Gastrocnemius medialis (tissue), 4 donors: ENCODE measurements around the gene LMNTD2. TPM values are rescaled to one million over a fixed set of nuclear protein-coding genes. Genes with fewer than 3 reads are reported as not detected.
"Not testable (repeated sequence)": the region's sequence is repeated elsewhere in the genome, so short reads cannot be mapped to it uniquely, and the experiment has no call there.

Source experiments
- ATAC-seq, 2 donors: fragments of 150-250 bp; one replicate each; pipeline ENCODE4 v1.9.1; 2016
- DNase-seq, 2 donors: peaks; one replicate each; pipeline ENCODE4 v3.0.0-alpha.2; 2019
- H3K27ac ChIP-seq, 4 donors: fragments of 200-600 bp; sonication (generic); 1 replicate in 1 of 4; 2 replicates in 3 of 4; pipeline ENCODE4 v1.5.1; 2016 to 2018; ENCODE audit warnings: mild to moderate bottlenecking in 2 of 4, moderate library complexity in 1 of 4
- H3K27me3 ChIP-seq, 3 donors: fragments of 200-600 bp; sonication (generic) in 2 of 3; 1 replicate in 1 of 3; 2 replicates in 2 of 3; pipeline versions ENCODE4 v1.5.1 to v1.6.0; 2016 to 2019; ENCODE audit warnings: mild to moderate bottlenecking in 1 of 3, moderate library complexity in 1 of 3
- H3K36me3 ChIP-seq, 2 donors: fragments of 200-600 bp; sonication (generic) in 1 of 2; one replicate each; pipeline ENCODE4 v1.5.1; 2017 to 2018
- H3K4me1 ChIP-seq, 2 donors: fragments of 200-600 bp; sonication (generic) in 1 of 2; one replicate each; pipeline ENCODE4 v1.5.1; 2016 to 2017; ENCODE audit warnings: mild to moderate bottlenecking in 2 of 2
- H3K4me3 ChIP-seq, 4 donors: fragments of 200-600 bp; sonication (generic) in 3 of 4; 1 replicate in 1 of 4; 2 replicates in 3 of 4; pipeline ENCODE4 v1.5.1; 2016 to 2019; ENCODE audit warnings: mild to moderate bottlenecking in 2 of 4
- H3K9me3 ChIP-seq, 3 donors: fragments of 200-600 bp; sonication (generic) in 2 of 3; 1 replicate in 1 of 3; 2 replicates in 2 of 3; pipeline ENCODE4 v1.5.1; 2016 to 2019
- POLR2A ChIP-seq, 2 donors: fragments of 450-650 bp; IDR thresholded peaks; one replicate each; pipeline ENCODE4 v1.6.1; 2017; ENCODE audit warnings: antibody characterized with exemption in 2 of 2, mild to moderate bottlenecking in 2 of 2, moderate library complexity in 2 of 2
- in situ Hi-C, 4 donors: fragments of 200-750 bp; cut with MboI; loops; one replicate each; pipeline versions ENCODE4 v1.15.0 to v1.8.0; 2017; ENCODE audit warnings: low sequenced_read_pairs in 4 of 4
- intact Hi-C: fragments of 100-400 bp; cut with DNase I; formaldehyde crosslinking; loops from one replicate; pipeline ENCODE4 v1.15.1; 2023; ENCODE audit warnings: low total_unique reads
- total RNA-seq, 4 donors: library from RNA; depleted of rRNA; stranded (reverse); fragments of >200 nt; gene quantifications; one replicate each; pipeline versions ENCODE4 v1.1.0 to v1.2.3, GENCODE V29; 2016
- TF ChIP-seq, protein P1 (sequence below), 5 experiments: fragments of 450-650 bp in 3 of 5; fragments of 200-600 bp in 2 of 5; sonication (generic) in 2 of 5; IDR thresholded peaks in 4 of 5; conservative IDR thresholded peaks in 1 of 5; 1 replicate in 4 of 5; 2 replicates in 1 of 5; pipeline ENCODE4 v1.5.1; 2016 to 2019; ENCODE audit warnings: antibody characterized with exemption in 5 of 5, mild to moderate bottlenecking in 3 of 5, moderate library complexity in 3 of 5

Gene LMNTD2
- total RNA-seq, 4 donors from 2014 or later: 0.13 to 1.5 TPM; not detected in 2

DNA sequence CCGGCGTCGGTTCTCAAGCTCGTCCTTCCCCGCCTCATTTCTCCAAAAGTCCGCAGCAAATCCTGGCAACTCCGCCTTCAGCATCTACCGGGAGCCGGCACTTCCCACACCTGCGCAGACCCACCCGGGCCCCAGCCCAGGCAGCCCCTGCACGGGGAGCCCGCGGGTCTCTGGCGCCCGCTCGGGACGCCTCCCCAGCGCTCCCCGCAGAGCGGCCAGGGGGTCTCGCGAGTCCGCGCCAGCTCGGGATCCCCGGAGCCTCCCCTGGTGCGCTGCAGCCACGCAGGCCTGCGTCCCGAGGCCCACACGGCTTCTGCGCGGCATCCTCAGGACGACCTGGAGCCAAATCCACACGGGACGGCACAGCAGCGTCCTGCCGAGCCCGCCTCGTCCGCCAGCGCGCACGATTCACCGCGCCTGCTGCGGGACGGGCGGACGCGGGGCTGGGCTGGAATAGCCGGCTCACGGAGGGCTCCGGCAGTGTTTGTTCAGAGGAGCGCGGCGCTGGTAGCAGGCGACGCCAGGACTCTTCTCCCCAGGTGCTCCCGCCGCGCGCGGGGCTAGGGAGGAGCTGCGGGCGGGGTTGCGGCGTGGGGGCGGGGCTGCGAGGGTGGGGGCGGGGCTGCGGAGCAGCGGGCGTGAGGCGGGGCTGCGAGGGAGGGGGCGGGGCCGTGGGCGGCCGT, 14.9 kb upstream of the LMNTD2 start:
- no peaks in the 10 kb centered on the region for H3K27me3 ChIP-seq
- DNase-seq (no peak), ATAC-seq (peak; percentile 39 to 49)
- TF ChIP-seq, protein P1, sequence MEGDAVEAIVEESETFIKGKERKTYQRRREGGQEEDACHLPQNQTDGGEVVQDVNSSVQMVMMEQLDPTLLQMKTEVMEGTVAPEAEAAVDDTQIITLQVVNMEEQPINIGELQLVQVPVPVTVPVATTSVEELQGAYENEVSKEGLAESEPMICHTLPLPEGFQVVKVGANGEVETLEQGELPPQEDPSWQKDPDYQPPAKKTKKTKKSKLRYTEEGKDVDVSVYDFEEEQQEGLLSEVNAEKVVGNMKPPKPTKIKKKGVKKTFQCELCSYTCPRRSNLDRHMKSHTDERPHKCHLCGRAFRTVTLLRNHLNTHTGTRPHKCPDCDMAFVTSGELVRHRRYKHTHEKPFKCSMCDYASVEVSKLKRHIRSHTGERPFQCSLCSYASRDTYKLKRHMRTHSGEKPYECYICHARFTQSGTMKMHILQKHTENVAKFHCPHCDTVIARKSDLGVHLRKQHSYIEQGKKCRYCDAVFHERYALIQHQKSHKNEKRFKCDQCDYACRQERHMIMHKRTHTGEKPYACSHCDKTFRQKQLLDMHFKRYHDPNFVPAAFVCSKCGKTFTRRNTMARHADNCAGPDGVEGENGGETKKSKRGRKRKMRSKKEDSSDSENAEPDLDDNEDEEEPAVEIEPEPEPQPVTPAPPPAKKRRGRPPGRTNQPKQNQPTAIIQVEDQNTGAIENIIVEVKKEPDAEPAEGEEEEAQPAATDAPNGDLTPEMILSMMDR (IDR thresholded peaks at IDR 0.05 in 4 of 5, conservative IDR thresholded peaks at IDR 0.05 in 1 of 5): no peak
- TF ChIP-seq POLR2A (IDR thresholded peaks at IDR 0.05): peak in 1 of 2 donors; percentile 60
- H3K36me3 ChIP-seq: no peaks in the 10 kb centered on the region
- H3K27ac ChIP-seq: peak overlapping the region; percentile 80 to 88 (median 82)
- in situ Hi-C loops: no loop called here
- intact Hi-C loops: no loop called here
- H3K4me1 ChIP-seq: peaks cover 36 to 55% of the 10 kb centered on the region in 2 donors
- H3K4me3 ChIP-seq: peak overlapping the region; percentile 70 to 99 (median 73)
- H3K9me3 ChIP-seq: no peaks in the 10 kb centered on the region

DNA sequence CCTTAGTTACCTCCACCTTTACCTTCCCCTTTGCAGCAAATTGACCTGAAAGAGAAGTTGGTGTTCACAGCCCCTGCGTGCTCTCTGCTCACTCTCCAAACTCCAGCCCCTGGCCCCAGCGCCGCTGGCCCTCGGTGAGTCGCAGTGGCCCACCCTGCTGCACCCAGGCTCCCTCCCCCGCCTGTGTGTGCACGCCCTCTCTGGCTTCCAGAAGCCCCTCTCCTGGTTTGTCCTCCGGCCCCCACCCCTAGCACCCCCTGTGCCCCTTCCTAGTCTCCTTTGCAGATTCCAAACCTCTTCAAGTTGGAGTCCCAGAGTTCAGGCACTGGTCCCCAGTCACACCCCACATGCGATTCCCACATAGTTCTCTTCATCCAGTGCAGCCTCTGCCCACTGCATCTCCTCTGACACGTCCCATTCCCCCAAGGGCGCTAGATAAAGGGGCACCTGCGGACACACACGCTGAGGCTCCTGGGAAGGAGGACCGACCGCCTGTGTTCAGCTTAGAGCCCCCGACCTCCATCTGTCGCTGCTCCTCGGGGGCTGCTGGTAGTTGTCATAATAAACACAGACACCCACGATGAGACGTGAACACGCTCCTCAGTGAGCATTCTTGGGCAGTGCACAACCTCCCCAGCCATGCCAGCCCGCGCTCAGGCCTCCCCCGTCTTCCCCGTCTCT, 14.2 kb upstream of the LMNTD2 start:
- Histone ChIP-seq H3K36me3 (no peaks in the 10 kb centered on the region), H3K27ac (peak overlapping the region in 3 of 4 donors; percentile 80 to 88 (median 82)), H3K4me1 (peaks cover 30 to 48% of the 10 kb centered on the region in 2 donors), H3K4me3 (peak overlapping the region; percentile 70 to 99 (median 73)), H3K9me3 (no peaks in the 10 kb centered on the region), H3K27me3 (no peaks in the 10 kb centered on the region)
- intact Hi-C loops: no loop called here
- in situ Hi-C loops: loop anchor here (25.0 kb wide), 2 partner anchors 138 to 163 kb away; partner anchors contain the start of genes EPS8L2 (in 3 of the 4) and TALDO1 (in 1 of the 4)
- TF ChIP-seq, protein P1 (IDR thresholded peaks at IDR 0.05 in 4 of 5, conservative IDR thresholded peaks at IDR 0.05 in 1 of 5): no peak
- no peak for TF ChIP-seq POLR2A (IDR thresholded peaks at IDR 0.05)
- ATAC-seq (peak in 1 of 2 donors; percentile 1), DNase-seq (no peak)

DNA sequence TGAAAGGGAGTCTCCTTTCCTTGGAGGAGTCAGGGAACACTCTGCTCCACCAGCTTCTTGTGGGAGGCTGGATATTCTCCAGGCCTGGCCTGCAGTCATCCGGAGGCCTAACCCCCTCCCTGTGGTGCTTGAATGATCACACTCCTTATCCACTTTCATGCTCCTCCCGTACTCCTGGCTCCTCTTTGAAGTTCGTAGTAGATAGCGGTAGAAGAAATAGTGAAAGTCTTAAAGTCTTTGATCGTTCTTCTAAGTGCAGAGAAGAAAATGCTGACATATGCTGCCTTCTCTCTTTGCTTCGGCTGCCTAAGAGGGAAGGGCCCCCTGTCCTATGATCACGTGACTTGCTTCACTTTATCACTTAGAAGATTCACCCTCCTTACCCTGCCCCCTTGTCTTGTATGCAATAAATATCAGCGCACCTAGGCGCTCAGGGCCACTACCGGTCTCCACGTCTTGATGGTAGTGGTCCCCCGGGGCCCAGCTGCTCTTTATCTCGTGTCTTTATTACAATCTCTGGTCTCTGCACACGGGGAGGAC, 13.6 kb upstream of the LMNTD2 start:
- Histone ChIP-seq H3K4me3 (peak overlapping the region in 2 of 4 donors; percentile 73 to 99), H3K4me1 (peaks cover 31 to 46% of the 10 kb centered on the region in 2 donors), H3K27ac (peak overlapping the region; percentile 10 to 82 (median 34))
- H3K36me3 ChIP-seq, ATAC-seq, DNase-seq, H3K27me3 ChIP-seq, intact Hi-C loops, H3K9me3 ChIP-seq: not testable (repeated sequence)
- in situ Hi-C loops: loop anchor here (25.0 kb wide), 2 partner anchors 138 to 163 kb away; partner anchors contain the start of genes EPS8L2 (in 3 of the 4) and TALDO1 (in 1 of the 4)

DNA sequence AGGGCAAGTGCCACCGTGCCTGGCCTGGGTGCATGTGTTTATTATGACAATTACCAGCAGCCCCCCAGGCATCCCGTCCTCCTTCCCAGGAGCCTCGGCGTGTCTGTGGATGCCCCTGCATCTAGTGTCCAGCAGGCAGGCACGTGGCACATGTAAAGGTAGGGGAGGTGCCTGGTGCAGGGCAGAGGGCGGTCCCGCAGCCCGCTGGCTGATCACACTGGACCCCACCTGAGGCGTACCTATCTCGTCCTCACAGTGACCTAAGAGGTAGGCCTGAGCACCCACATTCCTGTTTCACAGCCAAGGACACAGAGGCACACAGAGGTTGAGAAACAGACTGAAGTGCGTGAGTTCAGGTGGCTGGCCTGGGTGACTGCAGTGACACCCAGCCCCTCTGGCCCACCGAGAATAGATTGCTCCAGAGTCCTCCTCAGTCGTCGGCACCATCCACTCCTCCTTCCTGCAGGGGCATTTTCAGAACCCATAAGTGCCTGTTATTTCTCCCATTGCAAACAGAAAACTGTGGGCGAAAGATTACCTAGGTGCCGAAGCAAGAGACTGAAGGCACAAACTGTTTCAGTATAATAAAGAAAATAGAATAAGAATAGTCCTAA, 12.7 kb upstream of the LMNTD2 start:
- DNase-seq (no peak), ATAC-seq (no peak)
- no peaks in the 10 kb centered on the region for H3K36me3 ChIP-seq
- intact Hi-C loops (no loop called here), in situ Hi-C loops (loop anchor here (25.0 kb wide), 2 partner anchors 139 to 164 kb away; partner anchors contain the start of genes EPS8L2 (in 3 of the 4) and TALDO1 (in 1 of the 4))
- H3K4me3 ChIP-seq: no peak overlapping the region
- H3K4me1 ChIP-seq: peaks cover 24 to 41% of the 10 kb centered on the region in 2 donors
- no peak for TF ChIP-seq POLR2A (IDR thresholded peaks at IDR 0.05)
- TF ChIP-seq, protein P1 (IDR thresholded peaks at IDR 0.05 in 4 of 5, conservative IDR thresholded peaks at IDR 0.05 in 1 of 5): no peak
- H3K9me3 ChIP-seq: no peaks in the 10 kb centered on the region
- H3K27ac ChIP-seq: peak overlapping the region in 3 of 4 donors; percentile 30 to 69 (median 54)
- H3K27me3 ChIP-seq: no peaks in the 10 kb centered on the region
